Neutrophil (primary cell): ENCODE measurements around the gene NKIRAS1.
"Not testable (repeated sequence)": the region's sequence is repeated elsewhere in the genome, so short reads cannot be mapped to it uniquely, and the experiment has no call there.

ENCODE experiments used
- H3K27ac ChIP-seq: fragments of 200-600 bp; sonication (generic); 2 replicates; pipeline ENCODE4 v1.5.1; 2016; ENCODE audit warnings: mild to moderate bottlenecking, moderate library complexity
- H3K27me3 ChIP-seq: fragments of 200-600 bp; sonication (generic); 2 replicates; pipeline ENCODE4 v1.6.0; 2016; ENCODE audit warnings: mild to moderate bottlenecking
- H3K36me3 ChIP-seq: fragments of 200-600 bp; sonication (generic); 2 replicates; pipeline ENCODE4 v1.5.1; 2017
- H3K4me1 ChIP-seq, 2 experiments: fragments of 200-600 bp in 1 of 2; sonication (generic) in 1 of 2; 1 replicate in 1 of 2; 2 replicates in 1 of 2; pipeline versions ENCODE4 v1.5.1 to v1.6.1; 2013 to 2016; ENCODE audit warnings: low read depth in 1 of 2, low read length in 1 of 2, mild to moderate bottlenecking in 1 of 2, moderate library complexity in 1 of 2; ENCODE audit not compliant: control insufficient read depth in 1 of 2, insufficient read depth in 1 of 2
- H3K4me3 ChIP-seq, 2 experiments: fragments of 200-600 bp in 1 of 2; sonication (generic) in 1 of 2; 1 replicate in 1 of 2; 2 replicates in 1 of 2; pipeline ENCODE4 v1.5.1; 2013 to 2016; ENCODE audit warnings: low read depth in 1 of 2, low read length in 1 of 2, mild to moderate bottlenecking in 1 of 2, moderate library complexity in 1 of 2
- H3K9me3 ChIP-seq: fragments of 200-600 bp; sonication (generic); 2 replicates; pipeline ENCODE4 v1.5.1; 2016
- TF ChIP-seq, protein P1 (sequence below): fragments of 200-600 bp; sonication (generic); IDR thresholded peaks from 2 replicates; pipeline ENCODE4 v1.5.1; 2016; ENCODE audit warnings: antibody characterized with exemption

The NKIRAS1 gene

DNA sequence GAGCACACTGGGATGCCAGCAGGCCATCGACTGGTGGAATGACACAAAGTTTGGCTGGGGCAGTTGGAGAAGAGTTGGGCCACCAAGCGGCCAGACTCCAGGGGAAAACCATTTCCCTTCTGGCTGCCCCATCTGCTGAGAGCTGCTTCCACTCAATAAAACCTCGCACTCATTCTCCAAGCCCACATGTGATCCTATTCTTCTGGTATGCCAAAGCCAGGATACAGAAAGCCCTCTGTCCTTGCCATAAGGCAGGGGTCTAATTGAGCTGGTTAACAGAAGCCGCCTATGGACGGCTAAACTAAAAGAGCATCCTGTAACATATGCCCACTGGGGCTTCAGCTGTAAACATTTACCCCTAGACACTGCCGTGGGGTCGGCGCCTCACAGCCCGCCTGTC is 55.1 kb downstream of the NKIRAS1 start:
- H3K27me3 ChIP-seq, result no peaks in the 10 kb centered on the region
- TF ChIP-seq, protein P1, sequence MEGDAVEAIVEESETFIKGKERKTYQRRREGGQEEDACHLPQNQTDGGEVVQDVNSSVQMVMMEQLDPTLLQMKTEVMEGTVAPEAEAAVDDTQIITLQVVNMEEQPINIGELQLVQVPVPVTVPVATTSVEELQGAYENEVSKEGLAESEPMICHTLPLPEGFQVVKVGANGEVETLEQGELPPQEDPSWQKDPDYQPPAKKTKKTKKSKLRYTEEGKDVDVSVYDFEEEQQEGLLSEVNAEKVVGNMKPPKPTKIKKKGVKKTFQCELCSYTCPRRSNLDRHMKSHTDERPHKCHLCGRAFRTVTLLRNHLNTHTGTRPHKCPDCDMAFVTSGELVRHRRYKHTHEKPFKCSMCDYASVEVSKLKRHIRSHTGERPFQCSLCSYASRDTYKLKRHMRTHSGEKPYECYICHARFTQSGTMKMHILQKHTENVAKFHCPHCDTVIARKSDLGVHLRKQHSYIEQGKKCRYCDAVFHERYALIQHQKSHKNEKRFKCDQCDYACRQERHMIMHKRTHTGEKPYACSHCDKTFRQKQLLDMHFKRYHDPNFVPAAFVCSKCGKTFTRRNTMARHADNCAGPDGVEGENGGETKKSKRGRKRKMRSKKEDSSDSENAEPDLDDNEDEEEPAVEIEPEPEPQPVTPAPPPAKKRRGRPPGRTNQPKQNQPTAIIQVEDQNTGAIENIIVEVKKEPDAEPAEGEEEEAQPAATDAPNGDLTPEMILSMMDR, result no peak
- H3K4me1 ChIP-seq, result peaks cover 5 to 9% of the 10 kb centered on the region in 2 experiments
- no peak overlapping the region for H3K4me3 ChIP-seq
- H3K9me3 ChIP-seq, result no peaks in the 10 kb centered on the region
- no peak overlapping the region for H3K27ac ChIP-seq
- H3K36me3 ChIP-seq, result no peaks in the 10 kb centered on the region

DNA sequence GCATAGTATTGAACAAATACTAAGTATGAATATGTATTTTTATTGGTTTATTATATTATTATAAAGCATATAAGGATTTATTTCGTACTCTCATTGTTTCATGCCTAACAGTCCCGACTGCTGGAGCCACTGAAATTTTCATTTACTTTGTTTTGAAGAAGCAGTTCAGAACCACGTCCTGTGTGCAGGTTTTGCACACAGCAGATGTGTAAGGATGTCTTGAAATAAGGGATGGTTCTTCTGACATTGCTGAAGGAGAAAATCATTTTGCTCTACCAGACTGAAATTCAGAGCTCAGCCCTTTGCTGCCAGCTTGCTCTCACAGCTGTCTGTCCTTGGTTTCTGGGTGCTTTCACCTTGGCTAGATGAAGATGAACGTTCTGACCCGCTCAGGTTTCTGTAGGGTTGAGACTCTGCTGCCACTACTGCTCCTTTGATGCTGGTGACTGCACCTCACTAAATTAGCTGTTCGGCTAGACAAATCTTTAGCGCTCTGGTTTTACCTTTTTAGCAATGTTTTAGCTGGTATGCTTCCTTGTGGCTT is 56.9 kb downstream of the NKIRAS1 start:
- Histone ChIP-seq H3K27ac (no peak overlapping the region), H3K36me3 (no peaks in the 10 kb centered on the region), H3K27me3 (no peaks in the 10 kb centered on the region), H3K4me1 (peaks cover 5 to 9% of the 10 kb centered on the region in 2 experiments), H3K9me3 (no peaks in the 10 kb centered on the region), H3K4me3 (no peak overlapping the region)
- TF ChIP-seq, protein P1, result no peak

- TF ChIP-seq, protein P1, result no peak
These were observed 57.6 kb downstream of the NKIRAS1 start for GRCh38 chr3:23859012-23859743.

DNA sequence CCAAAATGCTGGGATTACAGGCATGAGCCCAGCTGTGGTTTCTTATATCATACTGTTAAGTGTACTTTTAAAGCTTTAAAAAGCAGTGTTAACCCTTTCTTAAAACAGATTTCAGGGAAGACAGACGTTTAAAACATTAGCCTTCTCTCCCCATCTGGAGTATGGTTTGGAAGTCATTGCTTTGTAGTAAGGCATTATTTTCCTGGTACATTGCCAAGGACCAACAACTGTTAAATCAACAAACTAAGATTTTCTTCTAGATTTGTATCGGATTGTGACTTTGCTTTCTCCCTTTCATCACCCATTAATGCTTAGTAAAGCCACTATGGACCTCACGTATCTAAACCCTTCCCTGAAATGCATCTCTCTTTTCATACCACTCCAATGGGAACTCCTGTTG is 60.5 kb downstream of the NKIRAS1 start:
- Histone ChIP-seq H3K27me3 (no peaks in the 10 kb centered on the region), H3K4me3 (no peak overlapping the region), H3K36me3 (no peaks in the 10 kb centered on the region), H3K4me1 (peaks cover 7 to 8% of the 10 kb centered on the region in 2 experiments), H3K9me3 (no peaks in the 10 kb centered on the region), H3K27ac (no peak overlapping the region)
- TF ChIP-seq, protein P1, result no peak

More at GRCh38 chr3:23859012-23859743, 57.6 kb downstream of the NKIRAS1 start:
- H3K27ac ChIP-seq, result no peak overlapping the region
- no peaks in the 10 kb centered on the region for H3K27me3 ChIP-seq
- H3K4me1 ChIP-seq, result peaks cover 5 to 9% of the 10 kb centered on the region in 2 experiments
- H3K4me3 ChIP-seq, result no peak overlapping the region
- no peaks in the 10 kb centered on the region for H3K9me3 ChIP-seq
- H3K36me3 ChIP-seq, result no peaks in the 10 kb centered on the region

- not testable (repeated sequence) for H3K27ac ChIP-seq, H3K9me3 ChIP-seq, H3K4me3 ChIP-seq, H3K27me3 ChIP-seq, H3K36me3 ChIP-seq
- peaks cover 15 to 16% of the 10 kb centered on the region in 2 experiments for H3K4me1 ChIP-seq
These were observed 67.3 kb downstream of the NKIRAS1 start for GRCh38 chr3:23849462-23849861.
